ENCODE data around the gene ALG9.

The ALG9 gene

DNA sequence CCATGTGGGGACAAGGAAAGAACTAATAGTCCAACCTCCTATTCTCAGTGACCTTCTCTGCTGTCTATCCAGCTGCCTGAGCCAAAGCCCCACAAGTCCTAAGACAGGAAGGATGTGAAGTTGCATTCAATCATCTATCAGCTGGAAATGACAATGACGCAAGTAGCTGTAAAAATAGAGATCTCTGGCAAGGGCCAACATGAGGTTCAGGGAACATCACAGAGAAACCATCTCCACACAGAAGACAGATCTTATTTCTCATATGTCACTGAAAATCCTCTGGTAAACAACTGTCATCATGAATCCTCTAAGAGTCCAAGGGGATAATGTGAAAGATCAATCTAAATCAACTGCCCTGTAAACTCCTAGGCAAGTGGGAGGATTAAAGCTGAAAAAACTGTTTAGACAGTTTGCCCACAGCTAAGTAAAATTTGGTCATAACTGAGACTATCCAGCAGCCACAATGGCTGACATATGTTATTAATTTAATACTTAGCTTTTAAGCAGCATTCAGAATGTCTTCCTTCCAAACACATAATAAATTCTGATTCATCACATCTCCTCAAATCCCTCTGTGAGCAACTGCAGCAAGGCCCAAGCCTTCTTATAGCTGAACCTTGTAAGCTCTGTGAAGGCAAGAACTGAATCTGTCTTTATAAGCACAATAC, 52.1 kb downstream of the ALG9 start:
- no peak overlapping the region for H3K27ac ChIP-seq (ENCODE audit: insufficient read depth, low read depth, low read length, poor library complexity, severe bottlenecking)
- no peaks in the 10 kb centered on the region for H3K27me3 ChIP-seq (ENCODE audit: control insufficient read depth, insufficient read depth, low read length, poor library complexity, severe bottlenecking)
- H3K4me1 ChIP-seq (ENCODE audit: control insufficient read depth, insufficient read depth, low read length) = no peaks in the 10 kb centered on the region
- no peak overlapping the region for H3K4me3 ChIP-seq (ENCODE audit: insufficient read depth, low read depth, low read length)
- no peaks in the 10 kb centered on the region for H3K9me3 ChIP-seq (ENCODE audit: control insufficient read depth, low read length)
- H3K36me3 ChIP-seq (ENCODE audit: control insufficient read depth, insufficient read depth, low read length) = no peaks in the 10 kb centered on the region
- WGBS, 2 experiments = 92 to 100% methylated on average over 1 of the region's 1 CpG

- Histone ChIP-seq H3K27ac (ENCODE audit: insufficient read depth, low read depth, low read length, poor library complexity, severe bottlenecking) (no peak overlapping the region), H3K4me1 (ENCODE audit: control insufficient read depth, insufficient read depth, low read length) (no peaks in the 10 kb centered on the region), H3K4me3 (ENCODE audit: insufficient read depth, low read depth, low read length) (no peak overlapping the region), H3K9me3 (ENCODE audit: control insufficient read depth, low read length) (no peaks in the 10 kb centered on the region), H3K27me3 (ENCODE audit: control insufficient read depth, insufficient read depth, low read length, poor library complexity, severe bottlenecking) (no peaks in the 10 kb centered on the region), H3K36me3 (ENCODE audit: control insufficient read depth, insufficient read depth, low read length) (no peaks in the 10 kb centered on the region)
- 89 to 100% methylated on average over 1 of the region's 1 CpG for WGBS, 2 experiments
Observed at GRCh38 chr11:111815489-111815888, 55.9 kb downstream of the ALG9 start.

DNA sequence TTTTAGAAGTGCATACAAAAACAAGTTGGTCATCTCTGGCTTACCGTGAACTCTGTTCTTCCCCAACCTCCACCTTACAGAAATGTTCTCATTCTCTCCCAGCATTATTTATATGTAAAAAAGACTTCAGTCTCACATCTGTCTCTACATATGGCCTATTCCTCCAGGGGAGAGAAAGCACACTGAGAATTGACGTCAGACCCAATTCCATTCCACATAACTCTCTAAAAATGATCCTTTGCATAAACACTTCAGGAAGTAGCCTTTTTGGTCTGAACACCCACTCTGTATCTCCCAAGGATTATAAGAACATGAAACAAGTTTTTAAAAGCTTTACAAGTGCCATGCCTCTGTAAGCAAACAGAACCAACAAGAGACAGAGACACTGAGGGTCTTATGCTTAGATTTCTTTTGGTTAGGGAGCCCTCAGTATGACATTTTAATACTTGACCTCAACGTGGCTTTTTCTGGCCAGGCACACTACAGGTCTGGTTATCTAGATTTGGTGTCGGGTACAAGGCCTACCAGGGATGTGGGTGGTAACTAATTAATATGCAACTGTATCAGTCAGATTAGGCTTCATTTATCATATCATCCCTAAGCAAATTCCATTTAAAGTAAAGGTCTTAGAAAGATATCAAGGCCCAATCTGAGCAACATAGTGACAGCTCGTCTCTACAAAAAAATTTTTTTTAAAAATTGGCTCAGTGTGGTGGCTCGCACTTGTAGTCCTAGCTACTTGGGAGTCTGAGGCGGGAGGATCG, 56.6 kb downstream of the ALG9 start:
- no peaks in the 10 kb centered on the region for H3K36me3 ChIP-seq (ENCODE audit: control insufficient read depth, insufficient read depth, low read length)
- H3K27me3 ChIP-seq (ENCODE audit: control insufficient read depth, insufficient read depth, low read length, poor library complexity, severe bottlenecking) = no peaks in the 10 kb centered on the region
- no peak overlapping the region for H3K4me3 ChIP-seq (ENCODE audit: insufficient read depth, low read depth, low read length)
- H3K4me1 ChIP-seq (ENCODE audit: control insufficient read depth, insufficient read depth, low read length) = no peaks in the 10 kb centered on the region
- 88 to 89% methylated on average over 8 of the region's 8 CpGs for WGBS, 2 experiments
- H3K9me3 ChIP-seq (ENCODE audit: control insufficient read depth, low read length) = no peaks in the 10 kb centered on the region
- H3K27ac ChIP-seq (ENCODE audit: insufficient read depth, low read depth, low read length, poor library complexity, severe bottlenecking) = no peak overlapping the region

GRCh38 chr11:111814106-111814505, 57.3 kb downstream of the ALG9 start:
- H3K27ac ChIP-seq (ENCODE audit: insufficient read depth, low read depth, low read length, poor library complexity, severe bottlenecking) = no peak overlapping the region
- H3K9me3 ChIP-seq (ENCODE audit: control insufficient read depth, low read length) = no peaks in the 10 kb centered on the region
- no peak overlapping the region for H3K4me3 ChIP-seq (ENCODE audit: insufficient read depth, low read depth, low read length)
- no peaks in the 10 kb centered on the region for H3K27me3 ChIP-seq (ENCODE audit: control insufficient read depth, insufficient read depth, low read length, poor library complexity, severe bottlenecking)
- H3K36me3 ChIP-seq (ENCODE audit: control insufficient read depth, insufficient read depth, low read length) = no peaks in the 10 kb centered on the region
- H3K4me1 ChIP-seq (ENCODE audit: control insufficient read depth, insufficient read depth, low read length) = no peaks in the 10 kb centered on the region
- WGBS, 2 experiments = 100% methylated on average over 1 of the region's 1 CpG; no CpG with 5 or more reads in 1 of the 2 experiments

- no peak overlapping the region for H3K4me3 ChIP-seq (ENCODE audit: insufficient read depth, low read depth, low read length)
- H3K27ac ChIP-seq (ENCODE audit: insufficient read depth, low read depth, low read length, poor library complexity, severe bottlenecking) = no peak overlapping the region
- no peaks in the 10 kb centered on the region for H3K9me3 ChIP-seq (ENCODE audit: control insufficient read depth, low read length)
- peaks cover 12% of the 10 kb centered on the region for H3K36me3 ChIP-seq (ENCODE audit: control insufficient read depth, insufficient read depth, low read length)
- H3K4me1 ChIP-seq (ENCODE audit: control insufficient read depth, insufficient read depth, low read length) = no peaks in the 10 kb centered on the region
- WGBS, 2 experiments = 96 to 97% methylated on average over 2 of the region's 2 CpGs
- no peaks in the 10 kb centered on the region for H3K27me3 ChIP-seq (ENCODE audit: control insufficient read depth, insufficient read depth, low read length, poor library complexity, severe bottlenecking)
Observed at GRCh38 chr11:111812211-111812610, 59.2 kb downstream of the ALG9 start.

DNA sequence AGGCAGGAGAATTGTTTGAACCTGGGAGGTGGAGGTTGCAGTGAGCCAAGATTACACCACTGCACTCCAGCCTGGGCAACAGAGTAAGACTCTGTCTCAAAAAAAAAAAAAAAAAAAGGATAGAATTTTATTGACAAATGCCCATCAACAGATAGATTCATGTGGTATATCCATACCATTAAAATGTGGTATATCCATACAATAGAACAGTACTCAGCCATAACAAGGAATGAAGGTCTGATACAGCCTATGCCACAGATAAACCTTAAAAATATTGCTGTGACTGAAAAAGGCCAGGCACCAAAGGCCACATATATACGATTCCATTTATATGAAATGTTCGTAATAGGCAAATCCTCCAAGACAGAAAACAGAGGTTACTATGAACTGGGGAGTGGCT, 59.9 kb downstream of the ALG9 start:
- H3K9me3 ChIP-seq (ENCODE audit: control insufficient read depth, low read length) = no peaks in the 10 kb centered on the region
- H3K36me3 ChIP-seq (ENCODE audit: control insufficient read depth, insufficient read depth, low read length) = peaks cover 12% of the 10 kb centered on the region
- WGBS, 2 experiments = 98 to 100% methylated on average over 2 of the region's 2 CpGs
- H3K27me3 ChIP-seq (ENCODE audit: control insufficient read depth, insufficient read depth, low read length, poor library complexity, severe bottlenecking) = no peaks in the 10 kb centered on the region
- H3K4me1 ChIP-seq (ENCODE audit: control insufficient read depth, insufficient read depth, low read length) = no peaks in the 10 kb centered on the region
- no peak overlapping the region for H3K27ac ChIP-seq (ENCODE audit: insufficient read depth, low read depth, low read length, poor library complexity, severe bottlenecking)
- no peak overlapping the region for H3K4me3 ChIP-seq (ENCODE audit: insufficient read depth, low read depth, low read length)

GRCh38 chr11:111808834-111809233, 62.5 kb downstream of the ALG9 start:
- no peaks in the 10 kb centered on the region for H3K9me3 ChIP-seq (ENCODE audit: control insufficient read depth, low read length)
- H3K36me3 ChIP-seq (ENCODE audit: control insufficient read depth, insufficient read depth, low read length) = peaks cover 12% of the 10 kb centered on the region
- H3K27ac ChIP-seq (ENCODE audit: insufficient read depth, low read depth, low read length, poor library complexity, severe bottlenecking) = no peak overlapping the region
- H3K27me3 ChIP-seq (ENCODE audit: control insufficient read depth, insufficient read depth, low read length, poor library complexity, severe bottlenecking) = no peaks in the 10 kb centered on the region
- 91% methylated on average over 2 of the region's 2 CpGs for WGBS, 2 experiments
- no peak overlapping the region for H3K4me3 ChIP-seq (ENCODE audit: insufficient read depth, low read depth, low read length)
- no peaks in the 10 kb centered on the region for H3K4me1 ChIP-seq (ENCODE audit: control insufficient read depth, insufficient read depth, low read length)

DNA sequence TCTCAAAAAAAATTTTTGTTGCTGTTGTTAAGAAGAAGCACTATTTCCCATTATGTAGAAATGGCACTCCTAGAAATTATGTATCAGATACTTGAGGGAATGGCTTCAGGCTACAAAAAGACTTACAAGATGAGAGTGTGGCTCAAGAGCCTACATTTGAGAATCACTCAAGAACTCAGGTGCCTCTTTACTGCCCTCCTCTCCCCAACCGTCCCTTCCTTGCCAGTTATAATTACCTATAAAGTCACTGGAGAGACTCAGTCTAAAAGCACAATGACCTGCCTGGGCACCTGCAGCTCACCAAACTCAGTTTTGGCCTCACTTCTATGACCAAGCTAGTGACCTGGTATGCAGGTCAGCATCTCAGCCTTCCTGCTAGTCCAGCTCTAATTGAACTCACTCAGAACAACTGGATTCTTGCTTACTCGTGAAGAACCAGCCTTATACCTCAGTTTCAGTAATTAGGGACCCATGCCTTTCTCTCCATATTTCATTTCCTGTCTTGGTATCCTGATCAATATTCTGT, 63.3 kb downstream of the ALG9 start:
- Histone ChIP-seq H3K4me1 (ENCODE audit: control insufficient read depth, insufficient read depth, low read length) (no peaks in the 10 kb centered on the region), H3K4me3 (ENCODE audit: insufficient read depth, low read depth, low read length) (no peak overlapping the region), H3K27me3 (ENCODE audit: control insufficient read depth, insufficient read depth, low read length, poor library complexity, severe bottlenecking) (no peaks in the 10 kb centered on the region), H3K27ac (ENCODE audit: insufficient read depth, low read depth, low read length, poor library complexity, severe bottlenecking) (no peak overlapping the region), H3K36me3 (ENCODE audit: control insufficient read depth, insufficient read depth, low read length) (peaks cover 12% of the 10 kb centered on the region), H3K9me3 (ENCODE audit: control insufficient read depth, low read length) (no peaks in the 10 kb centered on the region)
- WGBS, 2 experiments = 95 to 96% methylated on average over 2 of the region's 2 CpGs

DNA sequence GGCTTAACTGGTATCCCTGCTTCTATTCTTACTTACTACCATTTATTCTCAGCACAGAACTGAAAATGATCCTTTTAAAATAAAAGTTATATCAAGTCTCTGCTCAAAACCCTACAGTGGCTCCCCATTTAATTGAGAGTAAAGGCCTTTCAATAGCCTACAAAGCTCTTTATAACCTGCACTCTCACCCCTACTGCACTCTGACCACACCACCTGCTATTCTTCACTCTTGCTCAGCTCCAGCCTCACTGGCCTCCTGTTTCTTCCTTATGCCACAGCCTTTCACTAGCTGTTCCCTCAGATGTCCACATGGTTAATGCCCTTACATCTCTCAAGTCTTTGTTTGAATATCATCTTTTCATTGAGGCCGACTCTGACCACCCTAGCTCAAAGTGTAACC, 64.3 kb downstream of the ALG9 start:
- H3K4me3 ChIP-seq (ENCODE audit: insufficient read depth, low read depth, low read length) = no peak overlapping the region
- H3K4me1 ChIP-seq (ENCODE audit: control insufficient read depth, insufficient read depth, low read length) = no peaks in the 10 kb centered on the region
- H3K36me3 ChIP-seq (ENCODE audit: control insufficient read depth, insufficient read depth, low read length) = peaks cover 12% of the 10 kb centered on the region
- no peaks in the 10 kb centered on the region for H3K9me3 ChIP-seq (ENCODE audit: control insufficient read depth, low read length)
- WGBS, 2 experiments = 89 to 100% methylated on average over 1 of the region's 1 CpG
- H3K27ac ChIP-seq (ENCODE audit: insufficient read depth, low read depth, low read length, poor library complexity, severe bottlenecking) = no peak overlapping the region
- H3K27me3 ChIP-seq (ENCODE audit: control insufficient read depth, insufficient read depth, low read length, poor library complexity, severe bottlenecking) = no peaks in the 10 kb centered on the region

DNA sequence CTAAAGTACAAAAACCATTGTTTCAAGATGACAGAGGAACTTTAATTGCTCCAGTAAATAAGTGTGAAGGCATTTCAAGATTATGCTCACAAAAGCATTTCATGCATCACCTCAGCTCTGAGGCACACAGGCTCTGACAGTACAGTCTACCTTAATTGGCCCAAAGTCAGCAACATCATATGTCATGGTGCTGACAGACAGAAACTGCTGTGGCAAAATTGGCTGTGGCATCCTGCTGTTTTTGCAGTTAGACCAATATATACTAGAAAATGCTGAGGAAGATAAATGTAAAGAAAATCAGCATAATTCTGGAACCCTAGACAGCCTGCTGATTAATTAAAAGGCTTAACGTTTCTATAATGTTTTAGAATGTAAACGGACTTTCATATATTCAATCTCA, 70.2 kb downstream of the ALG9 start:
- Histone ChIP-seq H3K36me3 (ENCODE audit: control insufficient read depth, insufficient read depth, low read length) (no peaks in the 10 kb centered on the region), H3K9me3 (ENCODE audit: control insufficient read depth, low read length) (no peaks in the 10 kb centered on the region), H3K27ac (ENCODE audit: insufficient read depth, low read depth, low read length, poor library complexity, severe bottlenecking) (no peak overlapping the region), H3K4me1 (ENCODE audit: control insufficient read depth, insufficient read depth, low read length) (no peaks in the 10 kb centered on the region), H3K4me3 (ENCODE audit: insufficient read depth, low read depth, low read length) (no peak overlapping the region), H3K27me3 (ENCODE audit: control insufficient read depth, insufficient read depth, low read length, poor library complexity, severe bottlenecking) (no peaks in the 10 kb centered on the region)
- WGBS, 2 experiments = 80% methylated on average over 1 of the region's 2 CpGs; no CpG with 5 or more reads in 1 of the 2 experiments

All from ectodermal cell (in vitro differentiated cells).